Sigmoid colon (tissue), 3 donors: ENCODE data around the gene NR1D1.

Experiments
- CTCF ChIP-seq, 4 experiments: fragments of 450-650 bp in 3 of 4; fragments of 200-600 bp in 1 of 4; IDR thresholded peaks; one replicate each; pipeline ENCODE4 v1.5.1; 2016 to 2019; ENCODE audit warnings: antibody characterized with exemption in 4 of 4, mild to moderate bottlenecking in 3 of 4, moderate library complexity in 2 of 4
- POLR2A ChIP-seq, 2 donors: fragments of 450-650 bp; IDR thresholded peaks; one replicate each; pipeline ENCODE4 v1.6.1; 2016; ENCODE audit warnings: antibody characterized with exemption in 2 of 2, mild to moderate bottlenecking in 2 of 2, moderate library complexity in 2 of 2

GRCh38 chr17:40095944-40096791 lies 4.2 kb downstream of the NR1D1 start:
- TF ChIP-seq POLR2A (IDR thresholded peaks at IDR 0.05), result no peak
- TF ChIP-seq CTCF (IDR thresholded peaks at IDR 0.05), result no peak
